Neural cell (in vitro differentiated cells): ENCODE results near the gene PTPRR. TPM values are rescaled to one million over a fixed set of nuclear protein-coding genes. Genes with fewer than 3 reads are reported as not detected.
A peak's percentile ranks its signal among the peaks of the same experiment; 100 is the strongest.

ENCODE experiments used
- H2AFZ ChIP-seq: fragments of 200-600, 300-800 bp; sonication (generic), shearing (Covaris generic); 2 replicates; pipeline ENCODE4 v1.6.0; 2014; ENCODE audit warnings: low read depth, mild to moderate bottlenecking, antibody characterized with exemption, low read length, moderate library complexity
- H3F3A ChIP-seq: fragments of 200-600 bp; shearing (Covaris generic); 2 replicates; pipeline ENCODE4 v1.6.1; 2016; ENCODE audit warnings: mild to moderate bottlenecking, moderate library complexity, mixed read lengths, antibody characterized with exemption, low read length; ENCODE audit not compliant: insufficient read depth, poor library complexity, severe bottlenecking
- H3K27ac ChIP-seq: fragments of 200-600, 300-800 bp; sonication (generic), shearing (Covaris generic); 2 replicates; pipeline ENCODE4 v1.5.1; 2014; ENCODE audit warnings: mild to moderate bottlenecking, low read length, moderate library complexity
- H3K27me3 ChIP-seq: fragments of 300-800, 200-600 bp; sonication (generic), shearing (Covaris generic); 2 replicates; pipeline ENCODE4 v1.6.0; 2014; ENCODE audit warnings: mild to moderate bottlenecking, low read depth, low read length, moderate library complexity; ENCODE audit not compliant: insufficient read depth
- H3K36me3 ChIP-seq: fragments of 300-800, 200-600 bp; sonication (generic), shearing (Covaris generic); 2 replicates; pipeline ENCODE4 v1.5.1; 2014; ENCODE audit warnings: mild to moderate bottlenecking, antibody characterized with exemption, low read length, moderate library complexity; ENCODE audit not compliant: insufficient read depth
- H3K4me2 ChIP-seq: fragments of 300-800, 200-600 bp; sonication (generic), shearing (Covaris generic); 2 replicates; pipeline ENCODE4 v1.6.0; 2014; ENCODE audit warnings: mild to moderate bottlenecking, low read length
- H3K4me3 ChIP-seq: fragments of 300-800, 200-600 bp; sonication (generic), shearing (Covaris generic); 2 replicates; pipeline ENCODE4 v1.5.1; 2014; ENCODE audit warnings: mild to moderate bottlenecking, low read length, moderate library complexity
- H3K79me2 ChIP-seq: fragments of 200-600 bp; shearing (Covaris generic); replicated peaks from 2 replicates; pipeline ENCODE4 v1.6.0; 2014; ENCODE audit warnings: mild to moderate bottlenecking, low read length, moderate library complexity; ENCODE audit not compliant: insufficient read depth
- H3K9ac ChIP-seq: fragments of 300-800, 200-600 bp; sonication (generic), shearing (Covaris generic); 2 replicates; pipeline ENCODE4 v1.6.1; 2016; ENCODE audit warnings: mild to moderate bottlenecking, low read length, mixed read lengths
- H3K9me2 ChIP-seq: fragments of 200-600 bp; shearing (Covaris generic); 2 replicates; pipeline ENCODE4 v1.6.1; 2016; ENCODE audit warnings: mild to moderate bottlenecking, low read length, mixed read lengths; ENCODE audit not compliant: insufficient read depth
- H3K9me3 ChIP-seq: fragments of 200-600, 300-800 bp; sonication (generic), shearing (Covaris generic); 2 replicates; pipeline ENCODE4 v1.6.1; 2016; ENCODE audit warnings: mild to moderate bottlenecking, mixed run types, low read length, moderate library complexity, mixed read lengths
- H4K20me1 ChIP-seq: fragments of 200-600 bp; shearing (Covaris generic); 2 replicates; pipeline ENCODE4 v1.6.1; 2016; ENCODE audit warnings: mild to moderate bottlenecking, mixed run types; ENCODE audit not compliant: insufficient read depth
- CTCF ChIP-seq: fragments of 450-650 bp; IDR thresholded peaks from 2 replicates; pipeline ENCODE4 v1.5.1; 2014; ENCODE audit warnings: antibody characterized with exemption, mild to moderate bottlenecking, moderate library complexity; ENCODE audit not compliant: poor library complexity, severe bottlenecking
- EP300 ChIP-seq: fragments of 450-650 bp; conservative IDR thresholded peaks from 2 replicates; pipeline ENCODE4 v1.6.1; 2014; ENCODE audit warnings: antibody characterized with exemption, mild to moderate bottlenecking, moderate library complexity; ENCODE audit not compliant: poor library complexity, severe bottlenecking
- EZH2 ChIP-seq: fragments of 200-600, 300-800 bp; shearing (Covaris generic), sonication (generic); IDR thresholded peaks from 2 replicates; pipeline ENCODE4 v1.6.1; 2014; ENCODE audit warnings: antibody characterized with exemption, low read length, borderline replicate concordance, mild to moderate bottlenecking; ENCODE audit not compliant: insufficient read depth, poor library complexity, severe bottlenecking
- MXI1 ChIP-seq: fragments of 450-650 bp; conservative IDR thresholded peaks from 2 replicates; pipeline ENCODE4 v1.6.1; 2014; ENCODE audit warnings: antibody characterized with exemption, mild to moderate bottlenecking; ENCODE audit not compliant: poor library complexity, severe bottlenecking
- POLR2AphosphoS5 ChIP-seq: IDR thresholded peaks from 2 replicates; pipeline ENCODE4 v1.6.1; 2012
- RAD21 ChIP-seq: fragments of 450-650 bp; conservative IDR thresholded peaks from 2 replicates; pipeline ENCODE4 v1.6.1; 2014; ENCODE audit warnings: antibody characterized with exemption, mild to moderate bottlenecking, moderate library complexity
- SMC3 ChIP-seq: fragments of 450-650 bp; conservative IDR thresholded peaks from 2 replicates; pipeline ENCODE4 v1.6.1; 2014; ENCODE audit warnings: antibody characterized with exemption, mild to moderate bottlenecking, moderate library complexity; ENCODE audit not compliant: poor library complexity
- TAF1 ChIP-seq: IDR thresholded peaks from 2 replicates; pipeline ENCODE4 v1.6.1; 2012; ENCODE audit warnings: low read depth
- polyA plus RNA-seq: library from polyadenylated mRNA; depleted of rRNA; stranded (reverse); fragments of >200 nt; gene quantifications from 2 replicates; pipeline ENCODE4 v1.2.3, GENCODE V29; 2014
- TF ChIP-seq, protein P1 (sequence below): IDR thresholded peaks from 2 replicates; pipeline ENCODE4 v1.6.1; 2012; ENCODE audit warnings: borderline replicate concordance

PTPRR gene
- polyA plus RNA-seq, 1 donor from 2014 or later = 2.2 TPM

GRCh38 chr12:70609739-70610491, 310.6 kb downstream of the PTPRR start:
- no peak overlapping the region for H3K27ac ChIP-seq
- no peak overlapping the region for H2AFZ ChIP-seq
- TF ChIP-seq MXI1 (no peak), TAF1 (no peak), POLR2AphosphoS5 (no peak), EP300 (no peak), SMC3 (no peak), CTCF (no peak), RAD21 (no peak), EZH2 (no peak)
- TF ChIP-seq, protein P1, sequence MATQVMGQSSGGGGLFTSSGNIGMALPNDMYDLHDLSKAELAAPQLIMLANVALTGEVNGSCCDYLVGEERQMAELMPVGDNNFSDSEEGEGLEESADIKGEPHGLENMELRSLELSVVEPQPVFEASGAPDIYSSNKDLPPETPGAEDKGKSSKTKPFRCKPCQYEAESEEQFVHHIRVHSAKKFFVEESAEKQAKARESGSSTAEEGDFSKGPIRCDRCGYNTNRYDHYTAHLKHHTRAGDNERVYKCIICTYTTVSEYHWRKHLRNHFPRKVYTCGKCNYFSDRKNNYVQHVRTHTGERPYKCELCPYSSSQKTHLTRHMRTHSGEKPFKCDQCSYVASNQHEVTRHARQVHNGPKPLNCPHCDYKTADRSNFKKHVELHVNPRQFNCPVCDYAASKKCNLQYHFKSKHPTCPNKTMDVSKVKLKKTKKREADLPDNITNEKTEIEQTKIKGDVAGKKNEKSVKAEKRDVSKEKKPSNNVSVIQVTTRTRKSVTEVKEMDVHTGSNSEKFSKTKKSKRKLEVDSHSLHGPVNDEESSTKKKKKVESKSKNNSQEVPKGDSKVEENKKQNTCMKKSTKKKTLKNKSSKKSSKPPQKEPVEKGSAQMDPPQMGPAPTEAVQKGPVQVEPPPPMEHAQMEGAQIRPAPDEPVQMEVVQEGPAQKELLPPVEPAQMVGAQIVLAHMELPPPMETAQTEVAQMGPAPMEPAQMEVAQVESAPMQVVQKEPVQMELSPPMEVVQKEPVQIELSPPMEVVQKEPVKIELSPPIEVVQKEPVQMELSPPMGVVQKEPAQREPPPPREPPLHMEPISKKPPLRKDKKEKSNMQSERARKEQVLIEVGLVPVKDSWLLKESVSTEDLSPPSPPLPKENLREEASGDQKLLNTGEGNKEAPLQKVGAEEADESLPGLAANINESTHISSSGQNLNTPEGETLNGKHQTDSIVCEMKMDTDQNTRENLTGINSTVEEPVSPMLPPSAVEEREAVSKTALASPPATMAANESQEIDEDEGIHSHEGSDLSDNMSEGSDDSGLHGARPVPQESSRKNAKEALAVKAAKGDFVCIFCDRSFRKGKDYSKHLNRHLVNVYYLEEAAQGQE = no peak

DNA sequence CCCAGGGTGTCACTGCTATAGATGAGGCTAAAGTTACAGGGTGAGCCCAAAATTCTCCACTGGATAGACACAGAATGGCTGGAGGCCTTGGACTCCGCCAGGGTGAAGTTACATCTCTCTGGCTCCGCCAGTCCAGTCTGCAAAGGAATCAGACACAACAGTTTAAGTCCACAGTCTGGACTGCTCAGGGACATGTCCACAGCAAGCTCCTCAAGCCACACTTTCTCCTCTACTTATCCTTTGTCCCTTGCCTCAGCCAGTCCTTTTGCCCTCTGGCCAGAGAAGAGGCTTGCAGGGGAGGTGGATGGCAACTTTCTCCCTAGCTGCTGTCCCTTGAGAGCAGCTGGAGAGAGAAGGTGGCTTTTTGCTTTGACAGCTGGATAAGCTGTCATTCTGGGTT, 311.3 kb downstream of the PTPRR start:
- TF ChIP-seq RAD21 (no peak), MXI1 (no peak), EZH2 (no peak), EP300 (no peak)
- H3K9ac ChIP-seq = no peak overlapping the region
- H2AFZ ChIP-seq = no peak overlapping the region
- no peaks in the 10 kb centered on the region for H4K20me1 ChIP-seq
- no peaks in the 10 kb centered on the region for H3K36me3 ChIP-seq
- peak overlapping the region; percentile 5 for H3K4me2 ChIP-seq
- H3K79me2 ChIP-seq = no peaks in the 10 kb centered on the region
- H3K9me3 ChIP-seq = no peaks in the 10 kb centered on the region
- H3K27ac ChIP-seq = no peak overlapping the region
- no peaks in the 10 kb centered on the region for H3K9me2 ChIP-seq
- peaks cover 24% of the 10 kb centered on the region for H3K27me3 ChIP-seq
- peak overlapping the region; percentile 61 for H3K4me3 ChIP-seq
- H3F3A ChIP-seq = no peaks in the 10 kb centered on the region

More at GRCh38 chr12:70609739-70610491, 310.6 kb downstream of the PTPRR start:
- Histone ChIP-seq H3K4me2 (peak overlapping the region; percentile 5), H3K27me3 (peaks cover 24% of the 10 kb centered on the region), H3K79me2 (no peaks in the 10 kb centered on the region), H3K9me2 (no peaks in the 10 kb centered on the region), H4K20me1 (no peaks in the 10 kb centered on the region), H3K9me3 (no peaks in the 10 kb centered on the region), H3K9ac (no peak overlapping the region), H3K36me3 (no peaks in the 10 kb centered on the region), H3F3A (no peaks in the 10 kb centered on the region), H3K4me3 (peak overlapping the region; percentile 61)
